Measurements from ENCODE around the gene CORIN.

DNA sequence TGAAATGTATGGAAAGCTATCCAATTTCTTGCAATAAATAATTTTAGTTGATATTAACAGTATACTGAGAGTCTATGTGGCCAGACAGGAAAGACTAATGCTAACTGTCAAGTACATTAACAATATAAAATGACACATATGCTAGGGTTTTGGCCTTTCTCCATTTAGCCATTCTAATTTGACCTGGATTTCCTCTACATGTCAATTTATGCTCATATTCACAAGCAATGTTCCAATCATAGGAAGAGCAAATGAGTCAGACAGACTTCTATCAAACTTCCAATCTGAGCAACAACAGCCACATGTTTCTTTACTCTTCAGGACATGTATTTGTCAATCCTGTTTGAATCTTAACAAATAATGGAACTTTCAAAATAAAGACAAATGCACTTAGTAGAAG is 53.6 kb downstream of the CORIN start:
- TF ChIP-seq POLR2A (IDR thresholded peaks at IDR 0.05), result no peak
- TF ChIP-seq, protein P1, sequence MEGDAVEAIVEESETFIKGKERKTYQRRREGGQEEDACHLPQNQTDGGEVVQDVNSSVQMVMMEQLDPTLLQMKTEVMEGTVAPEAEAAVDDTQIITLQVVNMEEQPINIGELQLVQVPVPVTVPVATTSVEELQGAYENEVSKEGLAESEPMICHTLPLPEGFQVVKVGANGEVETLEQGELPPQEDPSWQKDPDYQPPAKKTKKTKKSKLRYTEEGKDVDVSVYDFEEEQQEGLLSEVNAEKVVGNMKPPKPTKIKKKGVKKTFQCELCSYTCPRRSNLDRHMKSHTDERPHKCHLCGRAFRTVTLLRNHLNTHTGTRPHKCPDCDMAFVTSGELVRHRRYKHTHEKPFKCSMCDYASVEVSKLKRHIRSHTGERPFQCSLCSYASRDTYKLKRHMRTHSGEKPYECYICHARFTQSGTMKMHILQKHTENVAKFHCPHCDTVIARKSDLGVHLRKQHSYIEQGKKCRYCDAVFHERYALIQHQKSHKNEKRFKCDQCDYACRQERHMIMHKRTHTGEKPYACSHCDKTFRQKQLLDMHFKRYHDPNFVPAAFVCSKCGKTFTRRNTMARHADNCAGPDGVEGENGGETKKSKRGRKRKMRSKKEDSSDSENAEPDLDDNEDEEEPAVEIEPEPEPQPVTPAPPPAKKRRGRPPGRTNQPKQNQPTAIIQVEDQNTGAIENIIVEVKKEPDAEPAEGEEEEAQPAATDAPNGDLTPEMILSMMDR (IDR thresholded peaks at IDR 0.05), result no peak
